HG03066 (cell line): ENCODE results near the gene PCDH9.

Experiments
- ATAC-seq: cut with Tn5 transposase; IDR thresholded peaks from one replicate; pipeline ENCODE4 v1.9.1; 2021; ENCODE audit warnings: low read depth; ENCODE audit not compliant: unreplicated experiment

PCDH9 gene

DNA sequence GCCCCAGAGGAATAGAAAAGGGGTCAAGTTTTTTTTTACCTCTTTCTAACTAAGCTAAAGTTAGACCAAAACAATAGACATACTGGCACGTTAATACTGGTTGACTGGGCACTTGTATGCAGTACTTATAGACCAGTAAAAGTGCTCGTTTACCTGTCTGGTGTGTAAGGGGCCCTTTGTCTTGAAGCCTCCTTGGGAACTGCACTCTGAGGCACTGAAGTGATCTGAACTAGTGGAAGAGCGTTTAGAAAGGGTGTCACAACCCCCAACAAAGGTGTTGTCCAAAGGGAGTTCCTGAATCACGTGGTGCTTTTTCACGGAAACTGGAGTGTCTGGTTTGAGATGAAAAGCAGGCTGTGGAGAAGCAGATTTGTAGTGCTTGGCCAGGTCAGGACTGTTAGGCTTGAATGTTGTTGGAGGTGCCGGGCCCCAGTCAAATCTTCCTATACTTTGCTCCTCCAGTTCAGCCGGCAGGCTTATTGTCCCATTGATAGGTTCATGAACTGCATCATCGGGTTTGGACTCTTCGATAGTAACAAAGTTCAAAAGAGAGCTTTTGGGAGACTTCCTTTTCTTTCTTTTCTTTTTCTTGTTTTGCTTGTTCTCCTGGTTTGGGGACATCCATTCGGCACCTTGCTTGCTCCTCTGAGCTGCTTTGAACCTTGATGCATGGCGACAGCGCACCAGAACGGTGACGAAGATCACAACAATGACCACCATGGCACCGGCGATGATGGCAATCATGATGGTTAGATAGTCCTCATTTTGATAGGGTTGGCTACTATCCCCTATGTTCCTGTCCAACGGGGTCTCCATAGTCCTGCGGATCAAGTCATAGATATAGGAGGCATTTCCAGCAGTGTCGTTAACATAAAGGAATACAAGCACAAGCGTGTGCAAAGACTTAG lies 4.6 kb downstream of the PCDH9 start:
- no peak for ATAC-seq

DNA sequence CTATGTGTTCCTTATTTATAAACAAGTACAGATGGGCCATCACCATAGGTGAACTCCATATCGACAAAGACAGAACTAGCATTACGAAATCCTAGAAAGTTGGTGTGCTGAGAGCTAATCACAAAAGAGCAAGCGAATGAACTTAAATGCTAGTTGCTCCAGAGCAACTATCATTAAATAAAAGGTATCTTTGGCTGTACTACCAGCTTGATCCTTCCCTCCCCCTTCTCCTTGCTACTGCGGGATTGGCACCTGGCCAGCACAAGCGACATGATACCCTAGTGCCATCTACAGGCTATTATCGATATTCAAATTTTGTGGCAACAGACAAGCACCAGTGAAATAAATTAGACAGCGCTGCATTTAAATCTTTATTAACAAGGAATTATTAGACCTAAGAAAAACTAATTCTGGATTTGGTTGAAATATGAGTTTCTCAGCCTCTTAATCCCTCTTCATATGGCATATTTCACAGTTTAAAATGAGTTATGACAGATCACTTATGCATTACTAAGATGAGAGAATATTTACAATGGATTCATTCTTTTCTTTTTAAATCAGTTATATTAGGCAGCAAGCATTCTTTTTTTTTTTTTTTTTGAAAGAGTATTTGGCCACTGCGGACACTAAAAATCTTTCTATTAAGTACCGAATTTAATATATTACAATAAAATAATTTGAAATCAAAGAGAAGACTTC lies 5.8 kb downstream of the PCDH9 start:
- peak; percentile 58 for ATAC-seq

DNA sequence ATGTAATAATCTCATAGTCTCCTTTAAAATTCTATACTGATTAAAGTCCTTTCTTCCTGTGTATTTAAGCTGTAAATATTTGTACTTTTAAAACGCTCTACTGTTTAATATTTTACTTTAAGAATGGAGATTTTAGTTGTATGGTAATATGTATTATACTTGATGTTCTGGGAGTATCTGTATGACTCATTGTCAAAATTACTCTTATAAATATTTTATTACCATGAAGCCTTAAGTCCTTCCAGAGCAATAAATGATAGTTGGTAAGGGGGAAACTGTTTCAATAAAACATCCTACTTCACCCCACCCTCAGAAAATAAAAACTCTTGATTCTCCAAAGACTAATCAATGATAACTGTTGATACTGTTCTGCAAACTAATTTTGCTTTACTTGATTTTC lies 6.4 kb downstream of the PCDH9 start:
- no peak for ATAC-seq

DNA sequence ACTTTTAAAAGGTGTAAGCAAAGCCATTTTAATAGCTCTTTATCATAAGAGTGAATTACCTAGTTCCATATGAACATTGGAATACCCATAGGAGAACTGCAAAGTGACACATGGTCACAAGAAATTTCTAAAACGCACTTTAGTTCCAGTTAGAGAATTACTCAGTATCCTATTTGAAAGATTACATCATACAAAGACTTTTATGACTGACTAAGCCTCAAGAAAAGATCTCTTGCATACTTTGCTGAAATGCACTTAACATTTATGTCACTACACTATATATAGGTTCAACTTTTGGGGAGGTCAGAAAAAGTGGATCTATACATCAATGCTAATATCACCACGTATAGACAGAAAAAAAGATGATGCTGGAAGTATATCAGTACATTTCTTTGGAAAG lies 7.1 kb downstream of the PCDH9 start:
- no peak for ATAC-seq

DNA sequence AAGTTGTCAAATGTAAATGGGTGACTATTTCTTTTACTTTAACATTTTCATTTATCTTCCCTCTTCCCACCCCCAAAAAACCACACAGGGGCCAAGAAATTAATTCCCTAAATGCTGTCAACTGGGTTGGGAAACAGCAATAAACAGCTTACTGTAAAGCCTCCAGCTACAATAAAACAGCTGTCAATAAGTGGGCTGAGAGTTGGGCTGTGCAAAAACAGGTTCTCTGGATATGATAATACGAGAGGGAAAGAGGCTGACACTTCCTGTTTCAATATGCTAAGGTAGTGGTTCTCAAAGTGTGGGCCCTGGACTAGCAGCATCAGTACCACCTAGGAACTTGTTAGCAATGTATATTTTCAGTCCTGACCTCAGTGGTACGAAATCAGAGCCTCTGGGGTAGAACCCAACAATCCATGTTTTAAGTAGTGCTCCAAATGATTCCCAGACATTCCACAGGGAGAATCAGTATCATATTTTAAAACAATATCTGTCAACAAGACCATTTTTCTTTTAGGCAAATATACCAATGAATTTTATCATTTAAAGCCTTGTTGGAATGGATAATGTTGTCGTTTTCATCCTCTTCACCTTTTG lies 8.4 kb downstream of the PCDH9 start:
- peak; percentile 50 for ATAC-seq

DNA sequence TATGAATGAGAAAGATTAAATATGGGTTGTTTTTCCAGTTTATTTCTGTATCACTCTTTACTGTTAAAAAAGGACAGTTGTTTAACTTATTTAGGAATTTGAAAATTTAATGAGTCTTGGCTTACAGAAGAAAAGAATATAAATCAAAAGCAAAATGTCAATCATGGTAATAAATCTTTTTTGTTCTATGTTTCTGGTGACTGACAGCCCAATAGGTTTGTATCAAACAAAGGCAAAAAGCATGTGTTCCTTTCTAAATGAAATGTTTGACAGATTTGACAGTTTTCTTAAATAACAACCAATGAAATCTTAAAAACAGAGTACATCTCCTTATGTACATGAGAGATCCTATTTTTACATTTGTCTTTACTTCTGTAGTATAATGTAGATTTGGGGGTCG lies 11.0 kb downstream of the PCDH9 start:
- ATAC-seq = no peak

DNA sequence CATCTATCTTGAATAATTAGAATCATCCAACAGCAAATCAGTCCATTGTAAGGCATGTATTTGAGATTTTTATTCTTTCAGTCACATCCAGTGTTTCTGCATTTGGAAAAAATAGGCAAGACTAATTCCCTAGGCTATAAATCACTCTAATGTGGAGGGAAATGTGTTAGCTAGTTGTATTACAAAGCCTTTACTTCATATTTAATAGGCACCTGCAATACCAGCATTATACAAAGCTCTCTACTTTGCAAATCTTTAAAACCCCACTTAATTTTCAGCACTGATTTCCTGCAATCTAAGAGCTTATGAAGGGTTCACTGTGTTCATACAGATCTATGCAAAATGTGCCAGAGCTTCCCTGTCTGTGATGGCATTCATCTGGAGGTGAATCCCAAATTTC lies 12.3 kb downstream of the PCDH9 start:
- no peak for ATAC-seq

DNA sequence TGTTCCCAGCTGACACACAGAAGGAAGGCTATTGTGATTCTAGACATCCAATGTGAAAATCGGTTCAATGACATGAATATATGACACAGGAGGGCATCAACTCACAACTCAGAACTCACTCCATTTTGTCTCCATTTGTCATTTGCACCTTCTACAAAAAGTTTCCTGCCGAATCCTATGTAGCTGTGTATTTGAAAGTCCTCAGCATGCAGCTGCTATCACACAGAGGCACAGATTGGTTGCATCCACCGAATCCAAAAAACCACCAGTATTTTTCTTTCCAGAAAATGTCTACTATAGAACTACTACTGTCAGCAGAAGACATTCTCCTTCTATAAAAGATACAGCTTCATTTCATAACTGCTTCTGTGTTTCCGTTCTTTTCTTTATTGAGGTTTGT lies 13.3 kb downstream of the PCDH9 start:
- no peak for ATAC-seq

DNA sequence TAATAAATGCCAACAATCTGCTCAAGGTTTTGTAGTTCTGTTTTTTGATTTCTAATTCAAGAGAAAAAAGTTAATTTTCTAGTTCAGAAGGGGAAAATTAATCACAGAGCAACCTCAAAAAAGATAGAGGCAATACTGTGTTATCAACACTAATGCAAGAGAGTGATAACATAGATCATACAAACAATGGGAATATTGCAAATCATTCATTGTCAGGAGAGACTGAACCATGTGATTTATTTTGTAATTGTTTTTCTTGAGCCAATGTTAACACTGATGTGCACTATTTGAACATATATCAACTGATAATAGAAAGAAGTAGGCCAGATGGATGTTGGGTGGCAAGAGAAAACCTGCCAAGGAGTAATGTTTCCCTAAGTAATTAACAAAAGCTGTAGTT lies 19.9 kb downstream of the PCDH9 start:
- ATAC-seq = no peak

DNA sequence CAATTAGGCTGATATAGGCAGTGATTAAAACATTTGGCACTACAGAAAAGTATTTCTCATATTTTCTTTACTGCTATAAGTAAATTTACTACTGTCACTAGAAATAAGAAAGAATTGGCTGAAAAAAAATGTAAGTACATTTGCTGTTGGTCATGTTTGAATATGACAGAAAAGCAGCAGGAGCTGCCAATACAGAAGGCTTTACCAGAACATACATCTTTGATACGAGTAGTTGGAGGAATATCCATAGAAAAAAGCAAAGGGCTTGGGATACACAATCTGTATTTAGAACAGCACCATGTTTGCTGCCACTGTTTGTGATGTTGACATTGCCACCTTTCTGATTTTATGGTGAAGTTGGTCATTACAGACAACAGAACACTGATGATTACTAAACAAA lies 21.6 kb downstream of the PCDH9 start:
- no peak for ATAC-seq

DNA sequence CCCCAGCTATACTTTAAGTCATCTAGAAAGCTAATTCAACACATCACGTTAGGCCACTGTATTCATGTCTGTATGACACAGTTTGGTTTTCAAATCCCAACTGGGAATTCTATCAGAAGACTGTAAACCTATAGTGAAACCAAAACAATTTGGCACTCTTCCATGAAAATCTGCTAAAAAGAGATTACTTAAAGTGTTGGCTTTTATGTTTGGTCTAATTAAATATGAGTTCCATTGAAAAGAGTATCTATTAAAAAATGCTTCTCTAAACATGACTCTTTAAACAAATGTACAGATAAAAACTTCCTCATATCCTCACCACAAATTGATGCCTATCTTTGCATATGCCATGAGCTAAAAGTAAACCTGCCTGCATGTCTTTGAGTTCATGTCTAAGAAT lies 25.4 kb downstream of the PCDH9 start:
- ATAC-seq = no peak

DNA sequence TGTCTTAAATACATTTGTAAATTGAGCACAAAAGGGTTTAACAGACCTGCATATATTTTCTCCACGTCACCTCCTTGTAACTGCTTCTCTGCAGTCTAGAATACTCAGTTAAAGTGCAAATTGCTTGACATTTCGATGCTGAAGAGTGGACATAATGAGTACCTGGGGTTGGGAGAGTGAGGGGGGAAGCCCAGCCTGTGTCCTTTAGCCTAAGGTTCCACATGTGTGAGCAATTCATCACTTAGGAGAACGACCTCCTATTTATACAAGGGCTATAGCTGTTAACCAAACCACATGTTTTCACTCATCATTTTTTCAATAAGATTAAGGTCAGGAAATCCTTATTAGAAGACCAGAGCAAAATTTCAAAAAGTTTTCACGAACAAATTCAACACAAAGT lies 29.5 kb downstream of the PCDH9 start:
- no peak for ATAC-seq

DNA sequence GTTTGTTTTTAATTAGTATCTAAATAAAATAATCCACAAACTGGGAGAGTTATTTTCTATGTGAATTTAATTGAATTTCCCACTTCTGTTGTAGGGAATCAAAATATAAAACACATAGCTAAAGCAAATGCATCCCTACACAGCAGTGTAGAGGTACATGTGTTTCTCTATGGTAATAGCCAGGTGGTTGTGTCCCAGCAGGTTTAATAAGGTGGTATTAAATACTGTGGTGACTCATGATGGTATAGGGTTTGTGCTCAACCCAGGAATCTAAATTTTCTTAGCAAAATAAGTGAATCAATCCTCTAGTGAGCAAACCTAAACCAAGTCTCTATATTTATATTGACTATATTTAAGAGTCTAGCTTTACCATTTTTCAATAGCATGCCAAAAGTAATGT lies 30.0 kb downstream of the PCDH9 start:
- no peak for ATAC-seq

DNA sequence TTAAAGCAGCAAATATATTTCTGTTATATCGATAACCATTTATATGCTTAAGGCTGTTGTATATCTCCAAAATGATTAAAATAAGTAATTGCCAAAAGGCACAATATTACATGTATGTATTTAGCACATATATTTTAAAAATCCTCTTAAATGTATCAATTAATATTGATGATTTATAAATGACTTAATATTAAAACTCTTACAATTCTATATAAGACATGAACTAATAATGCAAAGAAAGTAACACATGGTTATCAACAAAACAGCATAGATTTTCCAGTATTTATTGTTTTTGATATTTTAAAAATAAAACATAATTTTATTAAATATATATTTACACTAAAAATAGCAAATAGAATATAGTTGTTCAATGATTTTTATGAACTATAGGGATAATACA lies 32.4 kb downstream of the PCDH9 start:
- ATAC-seq = no peak

DNA sequence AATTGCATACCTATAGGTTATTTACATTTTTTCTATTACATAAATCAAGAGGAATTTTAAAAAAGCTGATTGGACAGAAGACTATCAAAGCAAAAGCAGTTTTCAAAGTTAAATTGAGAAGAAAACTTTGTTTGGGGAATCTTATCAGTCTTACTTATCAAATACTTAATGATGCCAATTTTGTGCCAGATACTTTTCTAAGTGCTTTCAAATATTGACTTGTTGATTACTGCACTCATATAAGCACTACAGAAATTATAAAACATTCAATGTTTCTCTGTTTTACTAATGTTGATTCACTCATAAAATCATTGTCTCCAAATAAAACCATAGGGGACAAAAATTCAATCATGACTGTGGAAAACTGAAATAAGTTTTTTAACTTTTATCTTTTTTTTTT lies 36.2 kb downstream of the PCDH9 start:
- ATAC-seq = no peak

DNA sequence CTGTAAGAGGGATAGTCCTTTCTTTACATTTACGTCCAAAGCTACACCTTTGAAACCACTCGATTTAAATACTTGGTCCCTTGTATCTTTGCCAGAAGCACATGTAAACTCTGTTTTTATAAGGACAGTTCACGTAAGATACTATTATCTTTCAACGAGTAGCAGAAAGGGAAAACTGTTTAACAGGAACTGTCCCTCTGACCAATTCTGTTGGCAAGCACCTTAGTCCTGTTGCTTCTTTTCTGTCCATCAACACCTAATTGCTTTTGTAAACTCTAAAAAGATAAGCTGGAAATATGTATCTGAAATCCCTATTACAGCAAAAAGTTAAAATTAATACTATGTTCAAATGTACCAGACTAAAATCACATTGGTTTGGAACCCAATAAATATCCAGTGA lies 37.4 kb downstream of the PCDH9 start:
- ATAC-seq = no peak

DNA sequence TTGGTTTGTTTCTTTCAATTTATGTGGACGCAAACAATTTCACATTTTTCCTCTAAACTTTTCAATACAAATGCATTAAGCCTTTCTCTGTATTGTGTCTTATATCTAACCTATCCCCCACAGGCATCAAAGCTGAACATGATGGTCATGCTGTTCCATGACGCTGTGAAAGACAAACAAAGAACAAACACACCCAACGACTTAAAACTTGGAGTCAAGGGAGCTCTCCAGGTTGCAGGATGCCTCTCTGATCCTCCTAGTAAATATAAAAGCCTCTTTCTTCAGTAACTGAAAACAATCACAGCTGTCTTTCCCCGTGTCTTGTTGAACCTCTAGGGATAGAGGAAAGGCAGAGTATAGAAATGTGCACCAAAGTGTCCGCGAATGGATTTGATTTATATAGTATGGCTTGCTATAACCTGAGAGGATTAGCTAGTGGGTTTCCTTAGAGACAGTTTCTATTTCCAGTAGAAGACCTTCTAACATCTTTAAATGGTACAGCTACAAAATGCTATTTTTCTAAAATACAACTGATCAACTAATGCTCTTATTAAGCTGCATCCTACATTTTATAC lies 43.1 kb downstream of the PCDH9 start:
- no peak for ATAC-seq

DNA sequence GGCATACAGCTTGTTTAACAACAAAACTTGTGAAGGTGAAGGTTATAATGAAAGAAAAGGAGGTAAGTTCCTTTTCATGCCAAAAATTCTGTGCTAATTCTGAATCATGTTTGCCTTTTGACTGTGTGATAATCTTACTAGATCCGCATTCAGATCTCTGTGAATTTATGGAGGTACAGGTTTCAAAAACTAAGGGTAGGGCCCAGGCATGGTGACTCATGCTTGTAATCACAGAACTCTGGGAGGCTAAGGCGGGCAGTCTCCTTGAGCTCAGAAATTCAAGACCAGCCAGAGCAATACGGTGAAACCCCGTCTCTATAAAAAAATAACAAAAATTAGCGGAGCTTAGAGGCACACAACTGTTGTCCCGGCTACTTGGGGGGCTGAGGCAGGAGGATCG lies 45.9 kb downstream of the PCDH9 start:
- no peak for ATAC-seq

DNA sequence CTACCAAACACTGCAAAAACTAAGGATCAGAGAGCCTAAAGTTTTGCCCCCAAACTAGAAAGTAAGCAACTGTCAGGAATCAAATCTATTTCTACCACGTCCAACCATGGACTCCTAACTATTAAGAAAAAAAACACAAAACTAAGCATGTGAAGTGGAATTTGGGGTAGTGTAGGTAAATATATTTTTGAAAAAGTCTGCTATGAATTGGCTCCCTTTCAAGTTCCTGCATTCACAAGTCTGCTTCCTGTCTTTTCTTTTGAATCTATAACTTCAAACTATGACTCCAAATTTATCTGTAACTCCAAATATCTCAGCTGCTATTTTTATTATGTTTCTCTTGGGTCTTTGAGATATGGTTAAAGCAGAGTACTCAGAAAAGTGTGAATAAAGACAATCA lies 47.0 kb downstream of the PCDH9 start:
- ATAC-seq = no peak

DNA sequence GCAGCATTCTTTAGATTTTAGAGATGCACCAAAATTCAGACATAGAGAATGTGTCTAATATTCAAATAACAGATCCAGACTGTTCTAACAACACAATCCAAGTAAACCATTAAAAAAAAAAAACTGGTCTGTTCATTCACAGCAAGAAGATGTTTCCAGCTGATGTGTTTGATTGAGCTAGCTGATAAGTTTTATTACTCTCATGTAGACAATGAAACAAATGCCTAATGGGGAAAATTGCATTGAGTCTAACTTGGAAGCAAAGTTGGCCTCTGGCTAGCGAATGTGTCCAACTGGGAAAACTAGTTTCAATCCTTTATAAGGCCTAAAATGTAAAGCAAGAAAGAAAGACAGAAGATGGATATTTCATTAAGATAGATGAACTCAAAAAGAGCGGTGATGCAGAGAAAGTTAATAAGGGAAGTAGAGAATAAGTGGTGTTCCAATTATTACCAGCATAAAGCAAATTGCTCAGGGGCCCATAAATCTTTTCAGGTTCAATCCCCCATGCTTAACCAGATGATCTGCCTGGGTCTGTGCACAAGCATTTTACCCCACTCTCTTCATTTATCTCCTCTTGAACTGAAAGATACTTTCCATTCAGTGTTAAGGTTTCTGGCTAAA lies 54.2 kb downstream of the PCDH9 start:
- no peak for ATAC-seq

DNA sequence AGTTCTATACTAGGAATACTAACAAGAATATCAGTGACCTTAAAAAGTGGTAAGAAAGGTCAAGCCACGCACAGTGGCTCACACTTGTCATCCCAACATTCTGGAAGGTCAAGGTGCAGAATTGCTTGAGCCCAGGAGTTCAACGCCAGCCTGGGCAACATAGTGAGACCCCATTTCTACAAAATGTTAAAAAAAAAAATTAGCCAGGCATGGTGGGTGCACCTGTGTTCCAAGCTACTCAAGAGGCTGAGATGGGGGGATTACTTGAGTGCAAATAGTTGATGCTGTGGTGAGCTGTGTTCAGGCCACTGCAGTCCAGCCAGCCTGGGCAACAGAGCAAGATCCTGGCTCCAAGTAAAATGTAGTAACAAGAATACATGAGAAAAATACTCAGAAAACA lies 61.8 kb downstream of the PCDH9 start:
- ATAC-seq = no peak
